Neural progenitor cell (in vitro differentiated cells): ENCODE results near the gene PTPRR. TPM values are rescaled to one million over a fixed set of nuclear protein-coding genes. Genes with fewer than 3 reads are reported as not detected.

Experiments
- DNase-seq: peaks from one replicate; pipeline ENCODE4 v3.0.0-alpha.2; 2016; ENCODE audit warnings: low spot score
- H2AFZ ChIP-seq: fragments of 200-600 bp; sonication (generic); replicated peaks from 2 replicates; pipeline ENCODE4 v1.6.1; 2016; ENCODE audit warnings: antibody characterized with exemption
- H3F3A ChIP-seq: fragments of 200-600 bp; sonication (generic); 2 replicates; pipeline ENCODE4 v1.6.1; 2016; ENCODE audit warnings: antibody characterized with exemption, low read depth
- H3K27ac ChIP-seq: fragments of 200-600 bp; sonication (generic); 2 replicates; pipeline ENCODE4 v1.5.1; 2016; ENCODE audit warnings: mild to moderate bottlenecking
- H3K27me3 ChIP-seq: fragments of 200-600 bp; sonication (generic); 2 replicates; pipeline ENCODE4 v1.6.1; 2016; ENCODE audit warnings: mild to moderate bottlenecking, moderate library complexity
- H3K36me3 ChIP-seq: fragments of 200-600 bp; sonication (generic); 2 replicates; pipeline ENCODE4 v1.5.1; 2016
- H3K4me1 ChIP-seq: fragments of 200-600 bp; sonication (generic); 2 replicates; pipeline ENCODE4 v1.6.1; 2016; ENCODE audit warnings: mixed run types
- H3K4me2 ChIP-seq: fragments of 200-600 bp; sonication (generic); 2 replicates; pipeline ENCODE4 v1.6.1; 2016
- H3K4me3 ChIP-seq: fragments of 200-600 bp; sonication (generic); 2 replicates; pipeline ENCODE4 v1.5.1; 2016
- H3K79me2 ChIP-seq: fragments of 200-600 bp; sonication (generic); 2 replicates; pipeline ENCODE4 v1.6.1; 2016; ENCODE audit warnings: low read depth
- H3K9ac ChIP-seq: fragments of 200-600 bp; sonication (generic); 2 replicates; pipeline ENCODE4 v1.6.1; 2016
- H3K9me3 ChIP-seq: fragments of 200-600 bp; sonication (generic); 2 replicates; pipeline ENCODE4 v1.5.1; 2016; ENCODE audit warnings: low read depth
- H4K20me1 ChIP-seq: fragments of 200-600 bp; sonication (generic); 2 replicates; pipeline ENCODE4 v1.6.1; 2016; ENCODE audit warnings: low read depth
- H3K27ac Mint-ChIP-seq: 3 replicates; pipeline ENCODE4 v1.8.0; 2021; ENCODE audit warnings: mixed read lengths
- H3K27me3 Mint-ChIP-seq: 2 replicates; pipeline ENCODE4 v1.8.0; 2022; ENCODE audit warnings: low read depth, mild to moderate bottlenecking, inconsistent platforms, moderate library complexity, mixed read lengths; ENCODE audit not compliant: insufficient read depth
- H3K36me3 Mint-ChIP-seq: 3 replicates; pipeline ENCODE4 v1.8.0; 2021; ENCODE audit warnings: mixed read lengths
- H3K4me1 Mint-ChIP-seq: 3 replicates; pipeline ENCODE4 v1.8.0; 2021; ENCODE audit warnings: mixed read lengths
- H3K4me3 Mint-ChIP-seq: 3 replicates; pipeline ENCODE4 v1.8.0; 2021; ENCODE audit warnings: mild to moderate bottlenecking, moderate library complexity, mixed read lengths
- H3K9me3 Mint-ChIP-seq: 3 replicates; pipeline ENCODE4 v1.8.0; 2020; ENCODE audit warnings: mixed read lengths
- CTCF ChIP-seq: fragments of 200-600 bp; sonication (generic); IDR thresholded peaks from 2 replicates; pipeline ENCODE4 v1.5.1; 2017; ENCODE audit warnings: antibody characterized with exemption, mild to moderate bottlenecking
- EZH2 ChIP-seq: fragments of 200-600 bp; sonication (generic); IDR thresholded peaks from 2 replicates; pipeline ENCODE4 v1.6.1; 2017; ENCODE audit warnings: antibody characterized with exemption, mild to moderate bottlenecking, moderate library complexity
- EZH2phosphoT487 ChIP-seq: fragments of 200-600 bp; sonication (generic); IDR thresholded peaks from 2 replicates; pipeline ENCODE4 v1.6.1; 2017; ENCODE audit warnings: antibody characterized with exemption
- total RNA-seq: library from RNA; depleted of rRNA; stranded (reverse); fragments of >200 nt; gene quantifications from 2 replicates; pipeline ENCODE4 v1.2.3, GENCODE V29; 2015; ENCODE audit warnings: low replicate concordance

Gene PTPRR
- total RNA-seq, 1 donor from 2014 or later: not detected

- no peak overlapping the region for H3K4me2 ChIP-seq
- no peak overlapping the region for H3K9ac ChIP-seq
- no peaks in the 10 kb centered on the region for H3F3A ChIP-seq
- no peak overlapping the region for H3K4me3 ChIP-seq
- no peak for TF ChIP-seq EZH2phosphoT487
- TF ChIP-seq CTCF: no peak
- no peak for TF ChIP-seq EZH2
- no peak overlapping the region for H3K27ac ChIP-seq
- H4K20me1 ChIP-seq: no peaks in the 10 kb centered on the region
- no peaks in the 10 kb centered on the region for H3K4me1 ChIP-seq
- DNase-seq: no peak
- Mint-ChIP-seq H3K36me3 (no peaks in the 10 kb centered on the region), H3K27ac (no peak overlapping the region), H3K4me1 (peaks cover 4% of the 10 kb centered on the region), H3K9me3 (peaks cover 4% of the 10 kb centered on the region), H3K4me3 (no peak overlapping the region), H3K27me3 (peaks cover 3% of the 10 kb centered on the region)
- no peaks in the 10 kb centered on the region for H3K9me3 ChIP-seq
- H3K79me2 ChIP-seq: no peaks in the 10 kb centered on the region
- no peak overlapping the region for H2AFZ ChIP-seq
- H3K36me3 ChIP-seq: no peaks in the 10 kb centered on the region
- H3K27me3 ChIP-seq: no peaks in the 10 kb centered on the region
These were observed 147.7 kb downstream of the PTPRR start for GRCh38 chr12:70772836-70773235.

- Histone ChIP-seq H3K4me2 (no peak overlapping the region), H3K9ac (no peak overlapping the region), H3K9me3 (no peaks in the 10 kb centered on the region), H2AFZ (no peak overlapping the region), H3K27me3 (no peaks in the 10 kb centered on the region), H3F3A (no peaks in the 10 kb centered on the region), H4K20me1 (no peaks in the 10 kb centered on the region), H3K79me2 (no peaks in the 10 kb centered on the region), H3K4me1 (no peaks in the 10 kb centered on the region), H3K36me3 (no peaks in the 10 kb centered on the region), H3K27ac (no peak overlapping the region), H3K4me3 (no peak overlapping the region)
- TF ChIP-seq EZH2 (no peak), EZH2phosphoT487 (no peak), CTCF (no peak)
- Mint-ChIP-seq H3K9me3 (peaks cover 10% of the 10 kb centered on the region), H3K4me3 (no peak overlapping the region), H3K27ac (no peak overlapping the region), H3K36me3 (no peaks in the 10 kb centered on the region), H3K27me3 (peaks cover 3% of the 10 kb centered on the region), H3K4me1 (peaks cover 4% of the 10 kb centered on the region)
- DNase-seq: no peak
These were observed 149.0 kb downstream of the PTPRR start for GRCh38 chr12:70771581-70771980.

GRCh38 chr12:70763666-70764065, 156.9 kb downstream of the PTPRR start:
- Mint-ChIP-seq H3K4me3 (no peak overlapping the region), H3K27ac (no peak overlapping the region), H3K36me3 (no peaks in the 10 kb centered on the region), H3K4me1 (peaks cover 1% of the 10 kb centered on the region), H3K9me3 (peaks cover 10% of the 10 kb centered on the region), H3K27me3 (no peaks in the 10 kb centered on the region)
- Histone ChIP-seq H3K4me2 (no peak overlapping the region), H3F3A (no peaks in the 10 kb centered on the region), H3K27ac (no peak overlapping the region), H2AFZ (no peak overlapping the region), H3K4me3 (no peak overlapping the region), H3K27me3 (no peaks in the 10 kb centered on the region), H3K79me2 (no peaks in the 10 kb centered on the region), H3K36me3 (no peaks in the 10 kb centered on the region), H3K9me3 (no peaks in the 10 kb centered on the region), H3K9ac (no peak overlapping the region), H4K20me1 (no peaks in the 10 kb centered on the region), H3K4me1 (no peaks in the 10 kb centered on the region)
- TF ChIP-seq CTCF: no peak
- no peak for TF ChIP-seq EZH2phosphoT487
- TF ChIP-seq EZH2: no peak
- DNase-seq: no peak
